Neural cell (in vitro differentiated cells): ENCODE measurements around the gene HMCN2.

ENCODE experiments used
- CTCF ChIP-seq: fragments of 450-650 bp; IDR thresholded peaks from 2 replicates; pipeline ENCODE4 v1.5.1; 2014; ENCODE audit warnings: antibody characterized with exemption, mild to moderate bottlenecking, moderate library complexity; ENCODE audit not compliant: poor library complexity, severe bottlenecking
- POLR2AphosphoS5 ChIP-seq: IDR thresholded peaks from 2 replicates; pipeline ENCODE4 v1.6.1; 2012
- RAD21 ChIP-seq: fragments of 450-650 bp; conservative IDR thresholded peaks from 2 replicates; pipeline ENCODE4 v1.6.1; 2014; ENCODE audit warnings: antibody characterized with exemption, mild to moderate bottlenecking, moderate library complexity
- REST ChIP-seq: IDR thresholded peaks from 2 replicates; pipeline ENCODE4 v1.6.1; 2012; ENCODE audit warnings: borderline replicate concordance
- TAF1 ChIP-seq: IDR thresholded peaks from 2 replicates; pipeline ENCODE4 v1.6.1; 2012; ENCODE audit warnings: low read depth

GRCh38 chr9:130373679-130374325 is 108.2 kb downstream of the HMCN2 start:
- TF ChIP-seq CTCF (no peak), RAD21 (no peak), TAF1 (no peak), REST (no peak), POLR2AphosphoS5 (no peak)
